Peyer's patch (tissue), 4 donors: ENCODE data around the gene OXA1L. TPM values are rescaled to one million over a fixed set of nuclear protein-coding genes. Genes with fewer than 3 reads are reported as not detected.
A peak's percentile ranks its signal among the peaks of the same experiment; 100 is the strongest.

Experiments used
- DNase-seq, 3 donors: peaks; one replicate each; pipeline ENCODE4 v3.0.0-alpha.2; 2017 to 2019
- H3K27ac ChIP-seq, 4 donors: fragments of 200-600 bp; sonication (generic); one replicate each; pipeline ENCODE4 v1.5.1; 2016 to 2019
- H3K27me3 ChIP-seq, 2 donors: fragments of 200-600 bp; sonication (generic); one replicate each; pipeline ENCODE4 v1.5.1; 2019
- H3K36me3 ChIP-seq, 3 donors: fragments of 200-600 bp; sonication (generic); one replicate each; pipeline ENCODE4 v1.5.1; 2016 to 2019
- H3K4me1 ChIP-seq, 4 donors: fragments of 200-600 bp; sonication (generic); one replicate each; pipeline ENCODE4 v1.5.1; 2016 to 2019
- H3K4me3 ChIP-seq, 4 donors: fragments of 200-600 bp; sonication (generic); 1 replicate in 3 of 4; 2 replicates in 1 of 4; pipeline ENCODE4 v1.5.1; 2016 to 2019; ENCODE audit warnings: mild to moderate bottlenecking in 1 of 4
- H3K9me3 ChIP-seq, 4 donors: fragments of 200-600 bp; sonication (generic); one replicate each; pipeline ENCODE4 v1.5.1; 2016 to 2019; ENCODE audit warnings: mild to moderate bottlenecking in 1 of 4
- POLR2A ChIP-seq, 2 donors: fragments of 450-650 bp; IDR thresholded peaks; one replicate each; pipeline ENCODE4 v1.5.1; 2017; ENCODE audit warnings: antibody characterized with exemption in 2 of 2, mild to moderate bottlenecking in 2 of 2, moderate library complexity in 2 of 2
- total RNA-seq, 4 donors: library from RNA; depleted of rRNA; stranded (reverse); fragments of >200 nt; gene quantifications; one replicate each; pipeline ENCODE4 v1.1.0, GENCODE V29; 2016
- TF ChIP-seq, protein P1 (sequence below), 6 experiments: fragments of 450-650 bp in 4 of 6; fragments of 200-600 bp in 2 of 6; sonication (generic) in 1 of 6; IDR thresholded peaks; one replicate each; pipeline ENCODE4 v1.5.1; 2017 to 2019; ENCODE audit warnings: antibody characterized with exemption in 6 of 6, mild to moderate bottlenecking in 3 of 6, moderate library complexity in 1 of 6

The OXA1L gene
- total RNA-seq, 4 donors from 2014 or later, result 73.6 to 115 (median 90.4) TPM

GRCh38 chr14:22797017-22797917 lies 30.8 kb downstream of the OXA1L start:
- peak in 1 of 3 donors; percentile 71 for DNase-seq
- H3K27ac ChIP-seq, result peak overlapping the region in 2 of 4 donors; percentile 60 to 84
- TF ChIP-seq POLR2A (IDR thresholded peaks at IDR 0.05), result peak in 1 of 2 donors; percentile 41
- TF ChIP-seq, protein P1, sequence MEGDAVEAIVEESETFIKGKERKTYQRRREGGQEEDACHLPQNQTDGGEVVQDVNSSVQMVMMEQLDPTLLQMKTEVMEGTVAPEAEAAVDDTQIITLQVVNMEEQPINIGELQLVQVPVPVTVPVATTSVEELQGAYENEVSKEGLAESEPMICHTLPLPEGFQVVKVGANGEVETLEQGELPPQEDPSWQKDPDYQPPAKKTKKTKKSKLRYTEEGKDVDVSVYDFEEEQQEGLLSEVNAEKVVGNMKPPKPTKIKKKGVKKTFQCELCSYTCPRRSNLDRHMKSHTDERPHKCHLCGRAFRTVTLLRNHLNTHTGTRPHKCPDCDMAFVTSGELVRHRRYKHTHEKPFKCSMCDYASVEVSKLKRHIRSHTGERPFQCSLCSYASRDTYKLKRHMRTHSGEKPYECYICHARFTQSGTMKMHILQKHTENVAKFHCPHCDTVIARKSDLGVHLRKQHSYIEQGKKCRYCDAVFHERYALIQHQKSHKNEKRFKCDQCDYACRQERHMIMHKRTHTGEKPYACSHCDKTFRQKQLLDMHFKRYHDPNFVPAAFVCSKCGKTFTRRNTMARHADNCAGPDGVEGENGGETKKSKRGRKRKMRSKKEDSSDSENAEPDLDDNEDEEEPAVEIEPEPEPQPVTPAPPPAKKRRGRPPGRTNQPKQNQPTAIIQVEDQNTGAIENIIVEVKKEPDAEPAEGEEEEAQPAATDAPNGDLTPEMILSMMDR (IDR thresholded peaks at IDR 0.05), result no peak

DNA sequence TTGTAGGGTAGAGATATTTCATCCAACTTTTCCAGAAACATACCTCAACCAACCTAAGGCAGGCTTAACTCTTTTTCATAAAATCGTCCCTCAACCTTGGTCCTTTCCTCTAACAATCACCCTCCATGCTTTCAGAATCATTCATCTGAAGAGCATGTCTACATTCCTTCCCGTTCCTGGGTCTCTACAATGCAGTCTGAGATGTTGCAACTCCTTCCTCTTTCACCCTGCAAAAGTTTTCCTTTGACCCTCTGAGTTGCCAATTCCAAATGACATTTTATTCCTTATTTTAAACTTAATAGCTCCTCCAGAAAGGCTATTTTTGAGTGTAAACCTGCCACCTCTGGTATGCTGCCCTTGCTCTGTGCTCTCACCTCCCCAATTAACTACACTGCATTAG lies 32.0 kb downstream of the OXA1L start:
- Histone ChIP-seq H3K27me3 (no peaks in the 10 kb centered on the region), H3K4me3 (no peak overlapping the region), H3K9me3 (no peaks in the 10 kb centered on the region), H3K27ac (peak overlapping the region in 2 of 4 donors; percentile 11 to 84), H3K36me3 (no peaks in the 10 kb centered on the region), H3K4me1 (peaks cover 0 to 5% (median 2%) of the 10 kb centered on the region in 4 donors)
- no peak for DNase-seq
- TF ChIP-seq, protein P1 (IDR thresholded peaks at IDR 0.05), result no peak

More at GRCh38 chr14:22797017-22797917, 30.8 kb downstream of the OXA1L start:
- Histone ChIP-seq H3K4me1 (peaks cover 0 to 5% (median 2%) of the 10 kb centered on the region in 4 donors), H3K27me3 (no peaks in the 10 kb centered on the region), H3K4me3 (peak overlapping the region in 1 of 4 donors; percentile 0), H3K9me3 (no peaks in the 10 kb centered on the region), H3K36me3 (no peaks in the 10 kb centered on the region)

- no peaks in the 10 kb centered on the region for H3K27me3 ChIP-seq
- H3K4me1 ChIP-seq, result peaks cover 0 to 4% (median 0%) of the 10 kb centered on the region in 4 donors
- H3K4me3 ChIP-seq, result no peak overlapping the region
- no peak for TF ChIP-seq POLR2A (IDR thresholded peaks at IDR 0.05)
- TF ChIP-seq, protein P1 (IDR thresholded peaks at IDR 0.05), result no peak
- DNase-seq, result no peak
- no peaks in the 10 kb centered on the region for H3K9me3 ChIP-seq
- H3K27ac ChIP-seq, result no peak overlapping the region
- no peaks in the 10 kb centered on the region for H3K36me3 ChIP-seq
Observed at GRCh38 chr14:22800346-22800745, 33.9 kb downstream of the OXA1L start.

- Histone ChIP-seq H3K4me1 (no peaks in the 10 kb centered on the region), H3K36me3 (no peaks in the 10 kb centered on the region), H3K27ac (no peak overlapping the region), H3K9me3 (no peaks in the 10 kb centered on the region), H3K4me3 (no peak overlapping the region), H3K27me3 (no peaks in the 10 kb centered on the region)
- no peak for DNase-seq
- no peak for TF ChIP-seq POLR2A (IDR thresholded peaks at IDR 0.05)
- TF ChIP-seq, protein P1 (IDR thresholded peaks at IDR 0.05), result no peak
Observed at GRCh38 chr14:22801716-22802115, 35.2 kb downstream of the OXA1L start.

DNA sequence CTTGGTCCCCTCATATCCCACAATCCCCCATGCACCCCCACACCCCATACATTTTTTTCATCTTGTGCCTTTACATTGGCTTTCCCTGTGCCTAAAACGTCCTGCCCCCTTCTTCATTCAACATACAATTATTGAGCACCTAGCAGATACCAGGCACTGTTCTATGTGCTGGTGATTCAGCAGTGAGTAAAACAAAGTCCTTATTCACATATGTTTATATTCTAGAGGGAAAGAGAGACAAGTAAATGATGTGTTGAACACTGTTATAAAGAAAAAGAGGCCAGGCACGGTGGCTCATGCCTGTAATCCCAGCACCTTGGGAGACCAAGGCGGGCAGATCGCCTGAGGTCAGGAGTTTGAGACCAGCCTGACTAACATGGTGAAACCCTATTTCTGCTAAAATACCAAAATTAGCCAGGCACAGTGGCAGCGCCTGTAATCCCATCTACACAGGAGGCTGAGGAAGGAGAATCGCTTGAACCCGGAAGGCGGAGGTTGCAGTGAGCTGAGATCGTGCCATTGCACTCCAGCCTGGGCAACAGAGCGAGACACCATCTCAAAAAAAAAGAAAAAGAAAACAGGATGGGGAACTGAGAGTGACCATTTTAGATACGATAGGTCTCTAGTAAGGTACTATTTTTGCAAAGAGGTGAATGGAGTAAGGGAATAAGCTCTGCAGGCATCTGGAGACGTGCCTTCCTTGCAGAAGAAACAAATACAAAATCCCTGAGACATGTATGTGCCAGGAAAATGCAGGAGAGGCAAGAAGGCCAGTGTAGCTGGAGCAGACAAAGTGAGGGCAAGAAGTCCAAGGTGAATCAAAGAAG lies 36.6 kb downstream of the OXA1L start:
- Histone ChIP-seq H3K27me3 (no peaks in the 10 kb centered on the region), H3K4me1 (peaks cover 0 to 11% (median 0%) of the 10 kb centered on the region in 4 donors), H3K9me3 (no peaks in the 10 kb centered on the region), H3K4me3 (no peak overlapping the region), H3K27ac (peak overlapping the region in 1 of 4 donors; percentile 13), H3K36me3 (no peaks in the 10 kb centered on the region)
- no peak for TF ChIP-seq POLR2A (IDR thresholded peaks at IDR 0.05)
- TF ChIP-seq, protein P1 (IDR thresholded peaks at IDR 0.05), result no peak
- no peak for DNase-seq
